ENCODE results near the gene RPAIN. TPM values are rescaled to one million over a fixed set of nuclear protein-coding genes. Genes with fewer than 3 reads are reported as not detected.

RPAIN gene
- total and polyA plus RNA-seq, 2 of the 13 experiments (the other 11 are each of a cell fraction or from before 2014, with no cell fraction given), result 42.1 to 58.5 TPM

- TF ChIP-seq ZNF567 (CRISPR knock-in tag; IDR thresholded peaks at IDR 0.05; ENCODE audit: borderline replicate concordance) (peak; percentile 81; the same call in 1 of the 2 replicates), NCOR1 (IDR thresholded peaks at IDR 0.05; ENCODE audit: borderline replicate concordance, low read length) (0 out of 2 replicates have a peak, but pooled peaks have one; percentile 26), ATF3 (CRISPR knock-in tag; IDR thresholded peaks at IDR 0.05) (no peak), REST (IDR thresholded peaks at IDR 0.05; ENCODE audit: borderline replicate concordance in 1 of 2, low read depth in 1 of 2, low read length in 2 of 2) (peak in 1 of 2 experiments; percentile 37; a peak in 1 of 4 replicates), HNRNPL (IDR thresholded peaks at IDR 0.05; ENCODE audit: low read depth, low read length) (no peak), ZNF33A (CRISPR knock-in tag; IDR thresholded peaks at IDR 0.05; ENCODE audit: borderline replicate concordance) (no peak), MEIS2 (CRISPR knock-in tag; IDR thresholded peaks at IDR 0.05) (peak; percentile 67), MNT (IDR thresholded peaks at IDR 0.05) (no peak), DNMT1 (CRISPR knock-in tag; IDR thresholded peaks at IDR 0.05) (peak; percentile 84; the same call in 1 of the 2 replicates), SMARCE1 (IDR thresholded peaks at IDR 0.05; ENCODE audit: borderline replicate concordance) (no peak), ZNF142 (CRISPR knock-in tag; IDR thresholded peaks at IDR 0.05) (peak; percentile 90), SALL2 (CRISPR knock-in tag; IDR thresholded peaks at IDR 0.05) (peak; percentile 93)
- TF ChIP-seq, protein P1, sequence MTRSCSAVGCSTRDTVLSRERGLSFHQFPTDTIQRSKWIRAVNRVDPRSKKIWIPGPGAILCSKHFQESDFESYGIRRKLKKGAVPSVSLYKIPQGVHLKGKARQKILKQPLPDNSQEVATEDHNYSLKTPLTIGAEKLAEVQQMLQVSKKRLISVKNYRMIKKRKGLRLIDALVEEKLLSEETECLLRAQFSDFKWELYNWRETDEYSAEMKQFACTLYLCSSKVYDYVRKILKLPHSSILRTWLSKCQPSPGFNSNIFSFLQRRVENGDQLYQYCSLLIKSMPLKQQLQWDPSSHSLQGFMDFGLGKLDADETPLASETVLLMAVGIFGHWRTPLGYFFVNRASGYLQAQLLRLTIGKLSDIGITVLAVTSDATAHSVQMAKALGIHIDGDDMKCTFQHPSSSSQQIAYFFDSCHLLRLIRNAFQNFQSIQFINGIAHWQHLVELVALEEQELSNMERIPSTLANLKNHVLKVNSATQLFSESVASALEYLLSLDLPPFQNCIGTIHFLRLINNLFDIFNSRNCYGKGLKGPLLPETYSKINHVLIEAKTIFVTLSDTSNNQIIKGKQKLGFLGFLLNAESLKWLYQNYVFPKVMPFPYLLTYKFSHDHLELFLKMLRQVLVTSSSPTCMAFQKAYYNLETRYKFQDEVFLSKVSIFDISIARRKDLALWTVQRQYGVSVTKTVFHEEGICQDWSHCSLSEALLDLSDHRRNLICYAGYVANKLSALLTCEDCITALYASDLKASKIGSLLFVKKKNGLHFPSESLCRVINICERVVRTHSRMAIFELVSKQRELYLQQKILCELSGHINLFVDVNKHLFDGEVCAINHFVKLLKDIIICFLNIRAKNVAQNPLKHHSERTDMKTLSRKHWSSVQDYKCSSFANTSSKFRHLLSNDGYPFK (CRISPR knock-in tag; IDR thresholded peaks at IDR 0.05; ENCODE audit: borderline replicate concordance), result peak; percentile 64; the same call in 1 of the 2 replicates
These were observed 18.9 kb downstream of the RPAIN start, which contains the start of gene C1QBP (continued) for GRCh38 chr17:5438716-5439445.
